Adrenal gland (tissue), 19 donors: Measurements from ENCODE around the gene TOX3. TPM values are rescaled to one million over a fixed set of nuclear protein-coding genes. Genes with fewer than 3 reads are reported as not detected.

Experiments used
- DNase-seq, 7 donors: peaks; one replicate each; pipeline ENCODE4 v3.0.0-alpha.2; 2019 to 2020
- H3K27ac ChIP-seq, 5 donors: fragments of 200-600 bp; sonication (generic) in 4 of 5; 1 replicate in 3 of 5; 2 replicates in 2 of 5; pipeline versions ENCODE4 v1.5.1 to v1.8.0; 2016 to 2020; ENCODE audit warnings: mild to moderate bottlenecking in 1 of 5
- H3K27me3 ChIP-seq: fragments of 200-600 bp; 2 replicates; pipeline ENCODE4 v1.8.0; 2021
- H3K36me3 ChIP-seq, 2 donors: fragments of 200-600 bp; replicated peaks in 1 of 2; 1 replicate in 1 of 2; 2 replicates in 1 of 2; pipeline versions ENCODE4 v1.5.1 to v1.8.0; 2018 to 2022
- H3K4me1 ChIP-seq, 2 donors: fragments of 200-600 bp; replicated peaks in 1 of 2; 1 replicate in 1 of 2; 2 replicates in 1 of 2; pipeline versions ENCODE4 v1.5.1 to v1.8.0; 2018 to 2021
- H3K4me3 ChIP-seq, 4 donors: fragments of 200-600 bp; sonication (generic) in 3 of 4; one replicate each; pipeline ENCODE4 v1.5.1; 2016 to 2018
- H3K9me3 ChIP-seq, 3 donors: fragments of 200-600 bp; sonication (generic) in 1 of 3; replicated peaks in 1 of 3; 1 replicate in 2 of 3; 2 replicates in 1 of 3; pipeline versions ENCODE4 v1.5.1 to v1.8.0; 2016 to 2021
- POLR2A ChIP-seq, 2 donors: fragments of 450-650 bp; IDR thresholded peaks; one replicate each; pipeline ENCODE4 v1.6.1; 2017; ENCODE audit warnings: antibody characterized with exemption in 2 of 2, mild to moderate bottlenecking in 2 of 2, moderate library complexity in 1 of 2
- WGBS, 4 donors: extraction: QIAGEN DNeasy Blood & Tissue Kit in 2 of 4; methylation state at CpG; one replicate each; pipeline versions ENCODE4 v1.1.5 to v1.1.7; 2013 to 2017; 5-methylcytosine and 5-hydroxymethylcytosine counted together
- intact Hi-C, 2 donors: fragments of 100-400 bp; cut with DNase I; formaldehyde crosslinking; loops; one replicate each; pipeline versions ENCODE4 v1.14.1 to v1.15.0; 2022 to 2023
- long read RNA-seq, 10 donors: library from polyadenylated mRNA in 3 of 10; unstranded in 2 of 10; stranded (forward) in 1 of 10; transcript quantifications; one replicate each; pipeline ENCODE4 v2.0.0 and lab custom pipeline, GENCODE V29; 2021 to 2026
- polyA plus RNA-seq, 3 donors: library from polyadenylated mRNA; stranded (reverse); fragments of 200-250 nt in 2 of 3; fragments of 350-450 nt in 1 of 3; fragmentation: Illumina TruSeq in 1 of 3; extraction: RNeasy Lipid Tissue Mini Kit (QIAGEN cat#74804) in 1 of 3; gene quantifications; one replicate each; pipeline ENCODE4 v1.2.3, GENCODE V29; 2013 to 2014
- total RNA-seq, 9 donors: library from RNA; depleted of rRNA in 4 of 9; stranded (reverse); fragments of >200 nt in 4 of 9; fragments of 120-200 nt in 1 of 9; fragmentation: NEBNext Ultra II Directional in 1 of 9; extraction: Animal tissue kit (Norgen Biotek cat#: 25700) in 1 of 9; gene quantifications; one replicate each; pipeline versions ENCODE4 v1.1.0 to v1.2.4, GENCODE V29; 2013 to 2023
- TF ChIP-seq, protein P1 (sequence below), 6 experiments: fragments of 450-650 bp in 4 of 6; fragments of 200-600 bp in 2 of 6; sonication (generic) in 1 of 6; IDR thresholded peaks; 1 replicate in 5 of 6; 2 replicates in 1 of 6; pipeline versions ENCODE4 v1.5.1 to v1.8.0; 2016 to 2021; ENCODE audit warnings: antibody characterized with exemption in 6 of 6, mild to moderate bottlenecking in 2 of 6, moderate library complexity in 1 of 6
- donor health status: healthy with polysubstance abuse.
- donor health status: Bipolar disorder and iron deficiency.
- donor health status: DM: yes; HTN: yes; CAD: no.
- donor health status: DM: no; HTN: no; CAD: no.
- donor health status: DM: no; HTN: no; CAD: no.
- donor health status: DM: yes; HTN: yes; CAD: no.

The TOX3 gene
- total RNA-seq (1 to 10 TPM in 4 of 9 donors, under 1 TPM in 3, not detected in 2; 0.06 to 2.4 (median 1.0) TPM), polyA plus RNA-seq (1 to 10 TPM in 2 of 3 donors, under 1 TPM in 1; 0.27 to 4.2 (median 2.2) TPM)
- long read RNA-seq, donor 1 = 0 reads
- long read RNA-seq, donor 2 = 0 reads
- long read RNA-seq, donor 3 = 0 reads
- long read RNA-seq, donor 4 = 0 reads
- long read RNA-seq, donor 5 = 0 reads
- long read RNA-seq, donor 6, partial matches to known transcripts = 1 of 1 reads
- long read RNA-seq, donor 6, other reads (novel, unspliced or antisense) = 0 of 1 reads
- long read RNA-seq, donor 7 = 0 reads
- long read RNA-seq, donor 8 = 0 reads
- long read RNA-seq, donor 9 = 0 reads
- long read RNA-seq, donor 10 = 0 reads

DNA sequence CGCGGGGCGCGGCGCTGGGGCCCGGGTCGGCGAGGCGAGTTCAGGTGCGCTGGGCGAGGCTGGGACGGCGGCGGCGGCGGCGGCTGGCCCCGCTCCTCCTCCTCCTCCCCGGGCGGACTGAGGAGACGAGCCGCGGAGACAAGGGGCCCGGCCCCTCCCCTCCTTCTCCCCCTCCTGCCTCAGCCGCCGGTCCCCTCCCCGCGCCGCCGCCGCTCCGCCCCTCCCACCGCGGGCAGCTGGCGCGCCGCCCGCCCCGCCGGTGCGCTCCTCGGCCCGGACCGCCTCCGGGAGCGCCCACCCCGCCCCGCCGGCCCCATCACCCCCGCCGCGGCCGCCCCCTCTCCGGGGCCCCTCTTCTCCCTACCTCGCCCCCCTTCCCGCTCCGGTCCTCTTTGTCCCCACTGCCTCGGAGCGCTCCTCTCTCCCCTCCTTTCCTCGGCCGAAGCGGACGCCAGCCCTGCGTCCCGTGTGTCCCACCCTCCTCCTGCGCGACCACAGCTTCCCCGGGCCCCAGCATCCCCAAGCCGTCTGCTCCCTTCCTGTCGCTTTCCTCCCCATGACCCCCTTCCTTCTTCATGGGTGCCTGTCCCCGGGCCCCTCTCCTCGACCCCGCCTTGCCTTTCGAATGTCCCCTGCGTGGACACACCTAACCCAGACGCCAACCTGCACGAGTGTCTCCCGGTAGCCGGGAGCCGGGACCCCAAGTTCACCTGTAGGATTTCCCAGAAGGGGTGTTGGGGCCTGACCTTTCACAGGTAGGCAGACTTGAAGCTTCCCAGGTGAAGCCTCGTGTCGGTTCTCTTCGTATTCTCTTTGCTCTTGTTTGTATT, at the start of gene TOX3:
Gene TOX3, minus strand, starts transcription at position 140 of the 830 bp plus-strand sequence. CDS start 420 bp downstream, outside the sequence.
- Histone ChIP-seq H3K27ac (no peak within 1 kb of the TSS), H3K4me3 (peak within 1 kb of the TSS in 1 of 4 donors; percentile 38), H3K9me3 (no peaks in the 10 kb centered on the region), H3K36me3 (no peaks in the 10 kb centered on the region), H3K4me1 (peaks cover 0 to 11% of the 10 kb centered on the region in 2 donors), H3K27me3 (peaks cover 34% of the 10 kb centered on the region)
- WGBS, 4 donors = 2 to 8% (median 4%) methylated on average over 16 to 78 of the region's 83 CpGs
- intact Hi-C loops = no loop called here
- DNase-seq = peak in 1 of 7 donors; percentile 26
- TF ChIP-seq, protein P1, sequence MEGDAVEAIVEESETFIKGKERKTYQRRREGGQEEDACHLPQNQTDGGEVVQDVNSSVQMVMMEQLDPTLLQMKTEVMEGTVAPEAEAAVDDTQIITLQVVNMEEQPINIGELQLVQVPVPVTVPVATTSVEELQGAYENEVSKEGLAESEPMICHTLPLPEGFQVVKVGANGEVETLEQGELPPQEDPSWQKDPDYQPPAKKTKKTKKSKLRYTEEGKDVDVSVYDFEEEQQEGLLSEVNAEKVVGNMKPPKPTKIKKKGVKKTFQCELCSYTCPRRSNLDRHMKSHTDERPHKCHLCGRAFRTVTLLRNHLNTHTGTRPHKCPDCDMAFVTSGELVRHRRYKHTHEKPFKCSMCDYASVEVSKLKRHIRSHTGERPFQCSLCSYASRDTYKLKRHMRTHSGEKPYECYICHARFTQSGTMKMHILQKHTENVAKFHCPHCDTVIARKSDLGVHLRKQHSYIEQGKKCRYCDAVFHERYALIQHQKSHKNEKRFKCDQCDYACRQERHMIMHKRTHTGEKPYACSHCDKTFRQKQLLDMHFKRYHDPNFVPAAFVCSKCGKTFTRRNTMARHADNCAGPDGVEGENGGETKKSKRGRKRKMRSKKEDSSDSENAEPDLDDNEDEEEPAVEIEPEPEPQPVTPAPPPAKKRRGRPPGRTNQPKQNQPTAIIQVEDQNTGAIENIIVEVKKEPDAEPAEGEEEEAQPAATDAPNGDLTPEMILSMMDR (IDR thresholded peaks at IDR 0.05) = no peak
- TF ChIP-seq POLR2A (IDR thresholded peaks at IDR 0.05) = no peak

DNA sequence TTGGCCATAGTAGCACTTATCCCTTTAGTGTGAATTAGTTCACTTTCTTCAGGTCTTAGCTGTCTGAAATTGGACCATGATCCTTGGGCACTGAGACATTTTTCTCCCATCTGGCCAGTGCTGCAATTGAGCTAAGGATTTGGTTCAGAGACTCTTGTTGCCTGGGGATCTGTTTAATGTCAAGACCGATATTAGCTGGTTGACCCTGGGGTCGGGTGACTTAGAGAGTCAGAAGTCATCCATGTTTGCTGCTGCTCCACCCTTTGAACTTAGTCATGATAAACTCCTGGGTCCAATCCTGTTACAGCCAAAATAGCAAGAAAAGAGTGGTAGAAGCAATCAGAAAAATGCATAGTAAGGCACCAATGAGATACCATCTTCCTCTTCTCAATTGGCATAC, 45.8 kb upstream of the TOX3 start:
- Histone ChIP-seq H3K27ac (no peak overlapping the region), H3K9me3 (no peaks in the 10 kb centered on the region), H3K36me3 (no peaks in the 10 kb centered on the region), H3K4me3 (no peak overlapping the region), H3K27me3 (no peaks in the 10 kb centered on the region), H3K4me1 (no peaks in the 10 kb centered on the region)
- 43 to 55% (median 52%) methylated on average over 2 of the region's 2 CpGs for WGBS, 4 donors
- DNase-seq = no peak
- TF ChIP-seq, protein P1 (IDR thresholded peaks at IDR 0.05) = no peak
- TF ChIP-seq POLR2A (IDR thresholded peaks at IDR 0.05) = no peak
- intact Hi-C loops = no loop called here

- H3K4me3 ChIP-seq = no peak overlapping the region
- no peak for DNase-seq
- H3K4me1 ChIP-seq = no peaks in the 10 kb centered on the region
- TF ChIP-seq, protein P1 (IDR thresholded peaks at IDR 0.05) = no peak
- no peaks in the 10 kb centered on the region for H3K27me3 ChIP-seq
- H3K9me3 ChIP-seq = no peaks in the 10 kb centered on the region
- H3K27ac ChIP-seq = no peak overlapping the region
- H3K36me3 ChIP-seq = no peaks in the 10 kb centered on the region
- 21 to 28% (median 24%) methylated on average over 5 of the region's 5 CpGs for WGBS, 4 donors
- intact Hi-C loops = no loop called here
Observed at GRCh38 chr16:52591934-52592592, 45.1 kb upstream of the TOX3 start.

- 52 to 71% (median 61%) methylated on average over 5 of the region's 5 CpGs for WGBS, 4 donors
- no peak for DNase-seq
- Histone ChIP-seq H3K4me3 (no peak overlapping the region), H3K27me3 (no peaks in the 10 kb centered on the region), H3K4me1 (no peaks in the 10 kb centered on the region), H3K27ac (no peak overlapping the region), H3K36me3 (no peaks in the 10 kb centered on the region), H3K9me3 (no peaks in the 10 kb centered on the region)
- intact Hi-C loops = no loop called here
- TF ChIP-seq POLR2A (IDR thresholded peaks at IDR 0.05) = no peak
- TF ChIP-seq, protein P1 (IDR thresholded peaks at IDR 0.05) = no peak
Observed at GRCh38 chr16:52591471-52591870, 44.5 kb upstream of the TOX3 start.
